H1 (cell line): Measurements from ENCODE around the gene SPPL3. TPM values are rescaled to one million over a fixed set of nuclear protein-coding genes. Genes with fewer than 3 reads are reported as not detected.

ENCODE experiments used
- CEBPB ChIP-seq: IDR thresholded peaks from 2 replicates; pipeline ENCODE4 v1.6.1; 2012; ENCODE audit warnings: low read depth, low read length
- CHD7 ChIP-seq: fragments of 300-600 bp; sonication (generic); IDR thresholded peaks from 2 replicates; pipeline ENCODE4 v1.7.1; 2012; ENCODE audit warnings: low read length, moderate library complexity, mild to moderate bottlenecking, inconsistent platforms; ENCODE audit not compliant: insufficient replicate concordance
- CTCF ChIP-seq, 3 experiments: IDR thresholded peaks; 1 replicate in 2 of 3; 2 replicates in 1 of 3; pipeline versions ENCODE4 v1.5.1 to v1.6.1; 2011; ENCODE audit warnings: low read length in 3 of 3, mild to moderate bottlenecking in 3 of 3, inconsistent platforms in 2 of 3, low read depth in 1 of 3, moderate library complexity in 1 of 3; ENCODE audit not compliant: insufficient read depth in 1 of 3; ENCODE audit errors: control extremely low read depth in 1 of 3
- KDM4A ChIP-seq: IDR thresholded peaks from one replicate; pipeline ENCODE4 v1.7.1; 2012; ENCODE audit warnings: low read depth, mild to moderate bottlenecking, moderate library complexity, low read length, inconsistent platforms; ENCODE audit not compliant: severe bottlenecking
- NRF1 ChIP-seq: IDR thresholded peaks from 2 replicates; pipeline ENCODE4 v1.6.1; 2011; ENCODE audit warnings: mild to moderate bottlenecking, low read depth, low read length, improper control_type of control experiment
- SIRT6 ChIP-seq: IDR thresholded peaks from one replicate; pipeline ENCODE4 v1.7.1; 2012; ENCODE audit warnings: low read length, inconsistent platforms
- SP1 ChIP-seq: IDR thresholded peaks from 2 replicates; pipeline ENCODE4 v1.6.1; 2011; ENCODE audit warnings: low read depth, low read length
- SP2 ChIP-seq: IDR thresholded peaks from 2 replicates; pipeline ENCODE4 v1.6.1; 2012; ENCODE audit warnings: mild to moderate bottlenecking, low read length, inconsistent platforms
- TBP ChIP-seq: IDR thresholded peaks from 2 replicates; pipeline ENCODE4 v1.6.1; 2011; ENCODE audit warnings: low read depth, low read length, improper control_type of control experiment
- ZNF274 ChIP-seq: IDR thresholded peaks from 2 replicates; pipeline ENCODE4 v1.7.0; 2012; ENCODE audit warnings: low read length, borderline replicate concordance; ENCODE audit errors: extremely low read depth
- polyA plus RNA-seq, 7 experiments: library from polyadenylated mRNA; depleted of rRNA in 3 of 7; stranded (reverse) in 5 of 7; unstranded in 2 of 7; fragments of >200 nt in 5 of 7; fragments of 200-250 nt in 2 of 7; gene quantifications; 1 replicate in 5 of 7; 2 replicates in 1 of 7; 4 replicates in 1 of 7; pipeline versions ENCODE4 v1.2.1 to v1.2.3, GENCODE V29; 2011 to 2013; ENCODE audit warnings: missing spikeins in 2 of 7, mixed read lengths in 2 of 7
- total RNA-seq: library from RNA; stranded (reverse); fragmentation: NEBNext Ultra II Directional; extraction: Animal tissue kit (Norgen Biotek cat#: 25700); gene quantifications from 2 replicates; pipeline ENCODE4 v1.2.1, GENCODE V29; 2021

The SPPL3 gene
- total and polyA plus RNA-seq, 2 of the 8 experiments (the other 6 are each of a cell fraction or from before 2014, with no cell fraction given), result 27.3 to 48.4 TPM

- TF ChIP-seq CHD7 (no peak), ZNF274 (no peak), SIRT6 (no peak), SP2 (no peak), SP1 (no peak), NRF1 (no peak), CEBPB (no peak), TBP (no peak), CTCF (IDR thresholded peaks at IDR 0.05; ENCODE audit: control extremely low read depth in 1 of 3, insufficient read depth in 1 of 3, low read depth in 1 of 3, low read length in 3 of 3) (no peak), KDM4A (no peak)
These were observed 159.2 kb downstream of the SPPL3 start (continued) for GRCh38 chr12:120744922-120745493.
